CD4-positive, alpha-beta T cell treated with Interleukin-21 for 1 hour (primary cell): Measurements from ENCODE around the gene ERBB2.

Experiments used
- DNase-seq: peaks from one replicate; pipeline ENCODE4 v3.0.0-alpha.2; 2020

ERBB2 gene

GRCh38 chr17:39699818-39700147 is at the start of gene ERBB2:
ERBB2 (plus strand) TSS chr17:39700064; CDS start chr17:39700239, 175 bp downstream.
- no peak for DNase-seq

- no peak for DNase-seq
These were observed 49.7 kb upstream of the ERBB2 start for GRCh38 chr17:39650121-39650579.

GRCh38 chr17:39651923-39652586 is 47.8 kb upstream of the ERBB2 start:
- no peak for DNase-seq

- DNase-seq, result no peak
These were observed 47.1 kb upstream of the ERBB2 start for GRCh38 chr17:39652587-39653315.

GRCh38 chr17:39653316-39653661 is 46.6 kb upstream of the ERBB2 start:
- DNase-seq, result no peak

GRCh38 chr17:39653662-39654331 is 46.1 kb upstream of the ERBB2 start:
- peak; percentile 82 for DNase-seq

- DNase-seq, result no peak
These were observed 44.8 kb upstream of the ERBB2 start for GRCh38 chr17:39655105-39655504.

- DNase-seq, result no peak
These were observed 41.5 kb upstream of the ERBB2 start for GRCh38 chr17:39658346-39658745.

GRCh38 chr17:39658760-39659159 is 41.1 kb upstream of the ERBB2 start:
- no peak for DNase-seq

- no peak for DNase-seq
These were observed 40.4 kb upstream of the ERBB2 start for GRCh38 chr17:39659279-39660010.

- no peak for DNase-seq
These were observed 39.9 kb upstream of the ERBB2 start for GRCh38 chr17:39660011-39660360.

GRCh38 chr17:39660397-39661385 is 39.2 kb upstream of the ERBB2 start:
- DNase-seq, result no peak

GRCh38 chr17:39661744-39662541 is 37.9 kb upstream of the ERBB2 start:
- DNase-seq, result no peak

- DNase-seq, result no peak
These were observed 37.1 kb upstream of the ERBB2 start for GRCh38 chr17:39662551-39663339.

- no peak for DNase-seq
These were observed 36.5 kb upstream of the ERBB2 start for GRCh38 chr17:39663340-39663687.

- DNase-seq, result no peak
These were observed 35.9 kb upstream of the ERBB2 start for GRCh38 chr17:39663688-39664580.

- DNase-seq, result no peak
These were observed 35.0 kb upstream of the ERBB2 start, which contains the start of gene TCAP for GRCh38 chr17:39664581-39665561. TCAP (plus strand) TSS chr17:39665349; CDS start chr17:39665360, 11 bp downstream.

GRCh38 chr17:39665642-39666224 is 34.1 kb upstream of the ERBB2 start:
- no peak for DNase-seq
